GM21529 (cell line): Measurements from ENCODE around the gene KIF2B.
"Not testable (repeated sequence)": the region's sequence is repeated elsewhere in the genome, so short reads cannot be mapped to it uniquely, and the experiment has no call there.

Source experiments
- ATAC-seq: cut with Tn5 transposase; IDR thresholded peaks from one replicate; pipeline ENCODE4 v1.9.1; 2021; ENCODE audit not compliant: unreplicated experiment

Gene KIF2B, protein sequence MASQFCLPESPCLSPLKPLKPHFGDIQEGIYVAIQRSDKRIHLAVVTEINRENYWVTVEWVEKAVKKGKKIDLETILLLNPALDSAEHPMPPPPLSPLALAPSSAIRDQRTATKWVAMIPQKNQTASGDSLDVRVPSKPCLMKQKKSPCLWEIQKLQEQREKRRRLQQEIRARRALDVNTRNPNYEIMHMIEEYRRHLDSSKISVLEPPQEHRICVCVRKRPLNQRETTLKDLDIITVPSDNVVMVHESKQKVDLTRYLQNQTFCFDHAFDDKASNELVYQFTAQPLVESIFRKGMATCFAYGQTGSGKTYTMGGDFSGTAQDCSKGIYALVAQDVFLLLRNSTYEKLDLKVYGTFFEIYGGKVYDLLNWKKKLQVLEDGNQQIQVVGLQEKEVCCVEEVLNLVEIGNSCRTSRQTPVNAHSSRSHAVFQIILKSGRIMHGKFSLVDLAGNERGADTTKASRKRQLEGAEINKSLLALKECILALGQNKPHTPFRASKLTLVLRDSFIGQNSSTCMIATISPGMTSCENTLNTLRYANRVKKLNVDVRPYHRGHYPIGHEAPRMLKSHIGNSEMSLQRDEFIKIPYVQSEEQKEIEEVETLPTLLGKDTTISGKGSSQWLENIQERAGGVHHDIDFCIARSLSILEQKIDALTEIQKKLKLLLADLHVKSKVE

DNA sequence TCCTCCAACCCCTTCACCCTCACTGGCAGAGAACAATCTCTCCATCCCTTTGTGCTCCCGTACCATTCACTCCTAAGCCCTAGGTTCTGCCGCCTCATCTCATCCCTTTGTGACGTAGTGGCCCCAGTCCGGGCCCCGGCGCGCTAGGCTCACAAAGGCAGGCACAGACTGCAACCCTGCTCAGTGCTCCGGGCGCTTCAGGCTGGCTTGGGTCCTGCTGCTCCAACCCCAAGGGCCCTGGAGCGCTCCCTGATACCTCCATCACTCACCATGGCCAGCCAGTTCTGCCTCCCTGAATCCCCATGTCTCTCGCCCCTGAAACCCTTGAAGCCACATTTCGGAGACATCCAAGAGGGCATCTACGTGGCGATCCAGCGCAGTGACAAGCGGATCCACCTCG lies at the start of gene KIF2B:
TSS of gene KIF2B (plus strand) at position 164 of the 400 bp plus-strand sequence. CDS start at position 271, 107 bp downstream.
- ATAC-seq, result no peak

GRCh38 chr17:53780320-53780719 lies 42.4 kb upstream of the KIF2B start:
- ATAC-seq, result no peak

DNA sequence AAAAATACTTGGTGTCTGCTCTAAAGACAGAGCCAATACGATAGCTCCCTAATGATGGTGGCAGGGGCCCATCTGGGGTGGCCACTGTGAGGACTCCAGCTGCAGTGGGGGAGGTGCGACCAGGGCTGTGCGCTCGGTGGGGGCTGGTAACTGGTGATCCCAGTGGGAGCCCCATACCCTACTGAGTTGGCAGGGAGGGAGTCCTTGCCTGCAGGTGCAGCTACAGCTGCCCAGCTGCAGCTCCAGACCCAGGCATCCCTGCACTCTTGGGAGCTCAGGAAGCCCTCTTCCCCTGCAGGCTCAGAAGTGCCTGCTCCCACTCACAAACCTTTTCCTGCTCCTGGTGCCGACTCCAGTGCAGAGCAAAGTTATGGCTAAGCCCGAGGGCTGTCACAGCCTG lies 31.2 kb upstream of the KIF2B start:
- no peak for ATAC-seq

- ATAC-seq, result no peak
Measured at GRCh38 chr17:53792451-53792850, 30.3 kb upstream of the KIF2B start.

GRCh38 chr17:53792997-53793396 lies 29.7 kb upstream of the KIF2B start:
- no peak for ATAC-seq

DNA sequence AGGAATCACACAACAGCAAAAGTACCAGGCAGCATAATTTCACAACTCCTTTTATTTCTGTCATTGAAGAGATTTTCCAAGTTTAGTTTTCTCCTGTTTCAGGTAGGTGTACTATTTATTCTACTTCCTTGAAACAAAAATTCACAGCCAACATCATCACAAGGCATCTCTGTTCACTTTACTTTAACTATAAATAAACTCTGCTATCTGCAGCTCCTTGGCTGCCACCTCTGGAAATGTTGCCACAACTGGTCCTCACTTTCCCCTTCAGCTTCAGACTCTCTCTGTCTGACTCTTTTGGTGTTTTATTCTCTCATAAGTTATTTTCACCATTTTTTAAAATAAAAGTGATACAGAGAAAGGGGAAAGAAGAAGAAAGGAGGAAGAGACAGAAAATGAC lies 27.9 kb upstream of the KIF2B start:
- no peak for ATAC-seq

GRCh38 chr17:53796642-53797041 lies 26.1 kb upstream of the KIF2B start:
- ATAC-seq, result no peak

DNA sequence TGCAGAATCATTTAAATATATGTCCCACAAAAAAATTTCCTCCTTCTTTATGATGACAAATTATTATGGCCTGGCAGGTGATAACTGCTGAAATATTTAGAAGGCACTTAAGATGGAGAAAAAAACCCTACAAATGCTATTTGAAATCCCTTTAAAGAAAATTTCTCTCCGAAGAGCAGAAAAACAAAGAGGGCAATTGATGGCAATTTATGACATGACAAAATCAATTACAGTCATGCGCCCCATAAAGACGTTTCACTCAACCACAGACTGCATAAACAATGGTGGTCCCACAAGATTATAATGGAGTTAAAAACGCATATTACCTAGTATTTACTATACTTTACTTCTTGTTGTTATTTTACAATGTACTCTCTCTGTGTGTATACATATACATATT lies 25.2 kb upstream of the KIF2B start:
- ATAC-seq, result no peak

- no peak for ATAC-seq
Measured at GRCh38 chr17:53804437-53804836, 18.3 kb upstream of the KIF2B start.

- ATAC-seq, result no peak
Measured at GRCh38 chr17:53806473-53806872, 16.3 kb upstream of the KIF2B start.

DNA sequence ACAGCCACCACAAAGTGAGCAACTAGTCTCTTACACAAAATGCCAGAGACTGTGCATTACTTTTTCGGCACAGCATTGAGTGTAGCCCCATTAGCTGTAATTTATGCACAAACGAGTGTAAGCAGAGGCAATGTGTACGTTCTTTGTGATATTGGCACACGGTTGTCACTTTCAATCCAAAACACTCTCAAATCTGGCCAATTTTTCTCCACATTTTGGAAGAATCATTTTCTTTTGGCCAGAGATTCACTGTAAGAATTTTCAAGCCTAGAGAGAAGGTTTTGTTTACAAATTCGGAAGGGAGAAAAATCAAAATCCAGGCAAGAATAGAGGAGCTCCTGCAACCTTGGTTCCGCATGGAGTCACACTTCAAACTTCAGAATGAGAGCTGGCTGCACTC lies 15.4 kb upstream of the KIF2B start:
- ATAC-seq, result no peak

DNA sequence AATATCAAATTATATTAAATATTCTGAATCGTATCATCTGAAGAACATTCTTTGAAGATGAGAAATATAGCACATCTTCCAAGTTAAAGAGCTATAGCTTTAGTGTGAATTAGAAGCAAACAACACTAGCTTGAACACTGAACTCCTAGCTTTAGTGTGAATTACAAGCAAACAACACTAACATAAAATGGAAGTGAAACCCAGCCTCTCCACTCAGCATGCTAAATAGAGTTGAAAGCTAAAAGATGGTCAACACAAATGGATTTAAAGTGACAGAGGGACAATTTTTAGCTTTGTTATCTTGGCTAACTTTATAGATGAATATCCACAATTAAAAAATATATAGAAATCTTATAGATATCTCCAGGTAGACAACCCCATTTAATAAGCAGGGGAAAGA lies 4.5 kb upstream of the KIF2B start:
- ATAC-seq, result no peak

DNA sequence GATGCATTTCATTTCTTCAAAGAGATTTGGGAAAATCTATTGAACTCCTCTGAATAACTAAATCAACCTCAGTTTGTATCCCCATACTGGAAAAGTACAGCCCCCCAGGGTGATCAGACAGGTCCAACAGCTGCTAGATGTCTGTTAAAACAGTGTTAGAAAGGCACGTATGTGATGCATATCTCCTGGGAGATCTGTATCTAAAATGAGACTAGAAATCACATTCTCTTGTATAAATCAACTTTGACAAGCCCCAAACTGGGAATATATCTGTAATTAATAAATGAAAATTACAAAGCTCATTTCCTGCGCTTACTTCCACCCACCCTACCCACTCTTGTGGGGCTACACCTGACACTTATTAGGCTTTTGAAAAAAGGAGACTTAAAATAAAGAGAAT lies 3.8 kb upstream of the KIF2B start:
- ATAC-seq, result no peak

GRCh38 chr17:53819956-53820355 lies 2.8 kb upstream of the KIF2B start:
- no peak for ATAC-seq

DNA sequence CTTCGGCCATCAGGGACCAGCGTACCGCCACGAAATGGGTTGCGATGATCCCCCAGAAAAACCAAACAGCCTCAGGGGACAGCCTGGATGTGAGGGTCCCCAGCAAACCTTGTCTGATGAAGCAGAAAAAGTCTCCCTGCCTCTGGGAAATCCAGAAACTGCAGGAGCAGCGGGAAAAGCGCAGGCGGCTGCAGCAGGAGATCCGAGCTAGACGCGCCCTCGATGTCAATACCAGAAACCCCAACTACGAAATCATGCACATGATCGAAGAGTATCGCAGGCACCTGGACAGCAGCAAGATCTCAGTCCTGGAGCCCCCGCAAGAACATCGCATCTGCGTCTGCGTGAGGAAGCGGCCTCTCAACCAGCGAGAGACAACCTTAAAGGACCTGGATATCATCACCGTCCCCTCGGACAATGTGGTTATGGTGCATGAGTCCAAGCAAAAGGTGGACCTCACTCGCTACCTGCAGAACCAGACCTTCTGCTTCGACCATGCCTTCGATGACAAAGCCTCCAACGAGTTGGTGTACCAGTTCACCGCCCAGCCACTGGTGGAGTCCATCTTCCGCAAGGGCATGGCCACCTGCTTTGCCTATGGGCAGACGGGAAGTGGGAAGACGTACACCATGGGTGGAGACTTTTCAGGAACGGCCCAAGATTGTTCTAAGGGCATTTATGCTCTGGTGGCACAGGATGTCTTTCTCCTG lies 769 bp downstream of the KIF2B start:
- ATAC-seq, result no peak

DNA sequence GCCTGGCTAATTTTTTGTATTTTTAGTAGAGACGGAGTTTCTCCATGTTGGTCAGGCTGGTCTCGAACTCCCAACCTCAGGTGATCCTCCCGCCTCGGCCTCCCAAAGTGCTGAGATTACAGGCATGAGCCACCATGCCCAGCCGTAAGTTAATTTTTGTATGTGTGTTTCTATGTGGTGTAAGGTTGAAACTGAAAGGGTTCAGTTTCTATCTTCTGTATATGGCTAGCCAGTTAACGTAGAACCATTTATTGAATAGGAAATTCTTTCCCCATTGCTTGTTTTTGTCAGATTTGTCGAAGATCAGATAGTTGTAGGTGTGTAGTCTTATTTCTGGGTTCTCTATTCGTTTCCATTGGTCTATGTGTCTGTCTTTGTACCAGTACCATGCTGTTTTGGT lies 12.0 kb downstream of the KIF2B start:
- not testable (repeated sequence) for ATAC-seq

DNA sequence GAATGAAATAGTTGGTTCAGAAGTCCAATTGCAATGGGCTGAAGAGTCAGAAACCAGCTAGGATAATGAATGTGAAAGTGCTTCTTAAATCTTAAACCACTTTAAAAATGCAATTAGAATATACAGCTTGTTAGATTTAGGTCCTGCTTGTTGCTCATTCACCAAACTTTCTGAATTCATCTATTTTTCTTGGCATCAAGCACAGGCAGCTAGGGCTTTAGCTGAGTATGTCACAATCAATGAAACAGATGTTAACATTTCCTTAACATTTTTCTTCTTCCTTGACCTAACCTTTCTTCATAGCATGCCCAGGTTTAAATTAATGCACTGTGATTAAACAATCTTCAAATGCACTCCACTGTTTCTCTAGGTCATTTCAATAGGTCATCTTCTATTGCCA lies 14.4 kb downstream of the KIF2B start:
- ATAC-seq, result no peak

DNA sequence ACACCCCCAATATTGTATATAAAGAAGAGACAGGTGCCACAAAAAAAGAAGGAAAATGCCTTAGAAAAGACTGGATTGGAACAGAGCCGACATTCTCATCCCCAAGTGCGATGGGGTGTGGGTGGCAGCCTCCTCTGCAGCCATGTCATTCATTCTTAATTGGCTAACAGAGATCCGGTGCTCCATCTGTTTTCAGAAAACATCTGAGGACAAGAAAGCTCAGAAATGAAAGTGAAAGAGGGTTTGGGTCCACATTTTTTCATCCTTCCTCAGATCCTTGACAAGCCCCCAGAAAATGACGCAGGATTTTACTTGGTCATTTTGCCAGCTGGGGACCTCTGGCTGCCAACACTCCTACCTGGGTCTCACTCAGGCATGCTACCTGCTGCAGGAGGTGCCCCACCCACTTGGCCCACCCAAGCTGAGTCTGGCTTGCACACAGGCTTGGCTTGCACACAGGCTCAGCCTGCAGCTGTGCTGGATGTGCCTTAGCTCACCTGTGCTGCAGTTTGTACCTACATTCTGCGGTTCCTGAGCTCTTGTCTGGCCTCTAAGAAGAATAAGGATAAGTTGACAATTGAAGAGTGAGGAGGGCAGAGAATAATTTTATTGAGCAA lies 21.9 kb downstream of the KIF2B start:
- ATAC-seq, result no peak

GRCh38 chr17:53871128-53871527 lies 48.4 kb downstream of the KIF2B start:
- ATAC-seq, result not testable (repeated sequence)
